Measurements from ENCODE around the gene CBARP. TPM values are rescaled to one million over a fixed set of nuclear protein-coding genes. Genes with fewer than 3 reads are reported as not detected.
A peak's percentile ranks its signal among the peaks of the same experiment; 100 is the strongest.

The CBARP gene
- total and polyA plus RNA-seq, 9 of the 15 experiments (the other 6 are each of a cell fraction or from before 2014, with no cell fraction given): 0.03 to 8.9 (median 1.2) TPM; not detected in 1

DNA sequence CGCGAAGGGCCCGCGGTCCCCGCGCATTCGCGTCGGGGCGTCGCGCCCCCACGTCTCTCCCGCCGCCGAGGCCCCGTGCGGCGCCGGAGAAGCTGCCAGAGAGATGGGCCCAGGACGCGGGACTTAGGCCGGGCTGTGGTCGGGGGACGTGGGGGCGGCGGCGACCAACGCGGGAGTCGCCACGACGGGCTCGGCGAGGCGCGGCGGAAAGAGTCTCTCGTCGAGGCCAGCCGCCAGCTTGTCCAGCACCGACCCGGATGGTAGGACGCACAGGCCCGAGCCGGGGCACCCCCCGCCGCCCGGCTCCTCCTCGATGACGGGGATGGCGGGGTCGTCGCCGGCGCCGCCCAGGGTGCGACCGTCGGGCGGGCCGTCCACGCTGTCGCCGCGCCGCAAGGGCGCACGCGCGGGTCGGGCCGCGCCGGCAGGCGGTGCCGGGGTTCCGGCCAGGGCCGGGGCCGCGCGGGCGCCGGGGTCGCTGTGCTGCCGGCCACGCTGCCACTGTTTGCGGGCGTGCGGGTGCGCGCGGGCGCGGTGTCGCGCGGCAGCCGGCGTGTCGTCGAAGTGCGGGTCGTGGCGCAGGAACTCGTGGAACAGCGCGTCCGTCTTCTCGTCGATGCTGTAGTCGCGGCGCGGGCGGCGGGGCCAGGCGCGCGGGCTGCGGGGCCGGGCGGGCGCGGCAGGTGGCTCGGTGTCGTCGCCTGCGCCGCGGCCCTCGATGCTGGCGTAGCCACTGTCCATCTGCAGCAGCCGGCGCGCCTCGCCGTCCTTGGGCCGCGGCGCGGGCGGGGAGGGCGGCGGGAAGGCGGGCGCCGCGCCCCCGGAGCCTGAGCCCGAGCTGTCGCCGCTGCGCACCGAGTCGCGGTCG is 8.5 kb downstream of the CBARP start:
- Histone ChIP-seq H3K27me3 (ENCODE audit: control insufficient read depth in 2 of 2, insufficient read depth in 2 of 2, low read length in 2 of 2) (no peaks in the 10 kb centered on the region), H3K9ac (ENCODE audit: insufficient read depth in 1 of 2, low read depth in 2 of 2, low read length in 2 of 2) (no peak overlapping the region), H2AFZ (ENCODE audit: low read depth, low read length) (no peak overlapping the region), H3K4me2 (ENCODE audit: insufficient read depth, low read length) (no peak overlapping the region), H3K4me3 (no peak overlapping the region), H3K4me1 (replicated peaks in 1 of 2; ENCODE audit: control insufficient read depth in 2 of 2, insufficient read depth in 2 of 2, low read length in 2 of 2) (peaks cover 0 to 63% of the 10 kb centered on the region in 2 experiments; a peak in 3 of 5 replicates), H4K20me1 (replicated peaks; ENCODE audit: control insufficient read depth, insufficient read depth, low read length) (no peaks in the 10 kb centered on the region), H3K36me3 (ENCODE audit: control insufficient read depth, insufficient read depth, low read length) (peaks cover 63% of the 10 kb centered on the region; the same call in 2 of the 3 replicates), H3K79me2 (ENCODE audit: control insufficient read depth, insufficient read depth, low read length) (0 out of 3 replicates have a peak, but pooled peaks cover 3% of the 10 kb centered on the region), H3K9me3 (replicated peaks; ENCODE audit: control insufficient read depth, insufficient read depth, low read depth, low read length) (no peaks in the 10 kb centered on the region; the same call in 1 of the 2 replicates), H3K27ac (ENCODE audit: extremely low read depth, low read depth, low read length) (no peak overlapping the region), H3K9me1 (ENCODE audit: control insufficient read depth, insufficient read depth, low read length) (no peaks in the 10 kb centered on the region)
- BruUV-seq (replicated peaks): no TSS peak
- intact Hi-C loops (cut with micrococcal nuclease): no loop called here
- ChIA-PET POLR2A (no interaction called here), CTCF (ENCODE audit: low intra/inter-chr PET ratio) (no interaction called here)
- DNase-seq (ENCODE audit: extremely low read depth in 1 of 4, low spot score in 3 of 4) (no peak), FAIRE-seq (no peak), ATAC-seq (no peak)
- in situ Hi-C loops (cut with MboI): loop anchor here (25.0 kb wide), 1 partner anchor 467 kb away; the partner anchor contains the start of gene MISP
- TF ChIP-seq, protein P1, sequence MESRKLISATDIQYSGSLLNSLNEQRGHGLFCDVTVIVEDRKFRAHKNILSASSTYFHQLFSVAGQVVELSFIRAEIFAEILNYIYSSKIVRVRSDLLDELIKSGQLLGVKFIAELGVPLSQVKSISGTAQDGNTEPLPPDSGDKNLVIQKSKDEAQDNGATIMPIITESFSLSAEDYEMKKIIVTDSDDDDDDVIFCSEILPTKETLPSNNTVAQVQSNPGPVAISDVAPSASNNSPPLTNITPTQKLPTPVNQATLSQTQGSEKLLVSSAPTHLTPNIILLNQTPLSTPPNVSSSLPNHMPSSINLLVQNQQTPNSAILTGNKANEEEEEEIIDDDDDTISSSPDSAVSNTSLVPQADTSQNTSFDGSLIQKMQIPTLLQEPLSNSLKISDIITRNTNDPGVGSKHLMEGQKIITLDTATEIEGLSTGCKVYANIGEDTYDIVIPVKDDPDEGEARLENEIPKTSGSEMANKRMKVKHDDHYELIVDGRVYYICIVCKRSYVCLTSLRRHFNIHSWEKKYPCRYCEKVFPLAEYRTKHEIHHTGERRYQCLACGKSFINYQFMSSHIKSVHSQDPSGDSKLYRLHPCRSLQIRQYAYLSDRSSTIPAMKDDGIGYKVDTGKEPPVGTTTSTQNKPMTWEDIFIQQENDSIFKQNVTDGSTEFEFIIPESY (CRISPR knock-in tag; IDR thresholded peaks at IDR 0.05): peak; percentile 93
- peak; percentile 72 for TF ChIP-seq POLR2G (IDR thresholded peaks at IDR 0.05; ENCODE audit: low read depth, low read length)
- TF ChIP-seq HDAC3 (IDR thresholded peaks at IDR 0.05; ENCODE audit: borderline replicate concordance, partially characterized antibody): no peak
- TF ChIP-seq POU5F1 (IDR thresholded peaks at IDR 0.05; ENCODE audit: borderline replicate concordance, low read depth, low read length, partially characterized antibody): no peak
- peak; percentile 73 for TF ChIP-seq RBM22 (IDR thresholded peaks at IDR 0.05; ENCODE audit: low read depth, low read length, poor library complexity, severe bottlenecking)
- no peak for TF ChIP-seq CHCHD3 (CRISPR knock-in tag; IDR thresholded peaks at IDR 0.05)
- 98% methylated on average over 22 of the region's 158 CpGs for WGBS (ENCODE audit: insufficient coverage, low coverage, missing lambda C conversion rate)

Measured in K562 (cell line).